GM18861 (cell line): ENCODE results near the gene TEAD1.
"Not testable (repeated sequence)": the region's sequence is repeated elsewhere in the genome, so short reads cannot be mapped to it uniquely, and the experiment has no call there.

ENCODE experiments used
- ATAC-seq: cut with Tn5 transposase; IDR thresholded peaks from one replicate; pipeline ENCODE4 v1.9.1; 2021; ENCODE audit not compliant: unreplicated experiment

The TEAD1 gene

DNA sequence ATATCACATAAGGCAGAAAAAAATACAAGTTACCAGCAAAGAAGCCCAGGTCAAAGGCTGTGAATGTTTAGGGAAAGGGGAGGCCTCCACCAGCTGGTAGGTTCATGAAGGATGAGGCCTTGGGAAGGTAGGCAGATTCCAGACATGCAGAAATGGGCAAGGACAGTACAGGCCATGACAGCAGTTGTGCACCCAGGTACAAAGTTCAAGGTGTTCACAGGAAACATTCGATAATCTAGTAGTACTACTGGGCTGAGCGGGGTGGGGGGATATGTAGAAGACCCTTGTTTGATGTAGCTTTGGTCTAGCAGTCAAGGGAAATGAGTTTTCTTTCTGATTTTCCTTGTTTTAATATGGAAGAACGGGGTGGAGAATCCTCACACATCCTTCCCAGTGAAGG is 182.1 kb downstream of the TEAD1 start:
- ATAC-seq, result no peak

GRCh38 chr11:12857572-12857971 is 183.4 kb downstream of the TEAD1 start:
- no peak for ATAC-seq

- ATAC-seq, result no peak
Observed at GRCh38 chr11:12859872-12860657, 185.8 kb downstream of the TEAD1 start.

DNA sequence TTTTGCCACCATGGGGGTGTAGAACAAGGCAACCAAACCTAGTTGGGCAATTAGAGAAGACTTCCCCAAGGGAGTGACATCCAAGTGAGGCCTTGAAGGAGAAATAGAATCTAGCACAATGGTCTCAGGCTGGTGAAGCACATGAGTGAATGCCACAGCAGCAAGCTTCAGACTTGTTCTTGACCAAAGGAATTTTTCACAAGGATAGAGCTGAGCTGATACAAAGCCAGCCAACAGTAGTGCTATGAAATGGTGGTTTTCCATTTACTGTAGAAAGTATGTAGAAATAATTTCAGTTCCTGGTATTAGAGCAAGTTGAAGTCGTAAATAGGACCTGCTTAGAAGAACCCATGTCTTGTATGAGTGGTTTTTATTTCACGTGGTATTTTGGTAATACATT is 186.6 kb downstream of the TEAD1 start:
- no peak for ATAC-seq

GRCh38 chr11:12862696-12863469 is 188.7 kb downstream of the TEAD1 start:
- no peak for ATAC-seq

DNA sequence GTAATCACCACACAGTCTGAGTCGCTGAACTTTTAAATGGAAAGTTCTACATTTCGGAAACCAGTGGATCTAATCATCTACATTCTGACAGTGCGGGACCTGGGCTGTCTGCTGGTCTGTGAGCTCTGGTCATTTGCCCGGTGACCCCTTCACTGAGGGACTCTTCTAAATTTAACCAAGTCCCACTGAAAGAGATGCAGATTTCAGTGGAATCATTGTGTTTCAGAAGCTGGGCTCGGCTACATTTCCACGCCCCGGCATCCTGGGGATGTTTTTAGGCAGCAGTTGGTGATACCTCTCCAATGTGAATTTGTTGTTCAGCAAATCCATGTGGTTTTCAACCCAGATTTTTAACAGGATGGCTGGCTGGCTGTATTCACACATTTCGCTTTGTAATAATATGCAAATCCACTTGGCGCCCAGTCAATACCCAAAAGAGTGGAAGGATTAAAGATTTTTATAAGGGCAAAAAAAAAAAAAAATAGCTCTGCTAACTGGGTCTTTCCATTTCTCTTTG is 189.4 kb downstream of the TEAD1 start:
- ATAC-seq, result no peak

- no peak for ATAC-seq
Observed at GRCh38 chr11:12864316-12865156, 190.3 kb downstream of the TEAD1 start.

DNA sequence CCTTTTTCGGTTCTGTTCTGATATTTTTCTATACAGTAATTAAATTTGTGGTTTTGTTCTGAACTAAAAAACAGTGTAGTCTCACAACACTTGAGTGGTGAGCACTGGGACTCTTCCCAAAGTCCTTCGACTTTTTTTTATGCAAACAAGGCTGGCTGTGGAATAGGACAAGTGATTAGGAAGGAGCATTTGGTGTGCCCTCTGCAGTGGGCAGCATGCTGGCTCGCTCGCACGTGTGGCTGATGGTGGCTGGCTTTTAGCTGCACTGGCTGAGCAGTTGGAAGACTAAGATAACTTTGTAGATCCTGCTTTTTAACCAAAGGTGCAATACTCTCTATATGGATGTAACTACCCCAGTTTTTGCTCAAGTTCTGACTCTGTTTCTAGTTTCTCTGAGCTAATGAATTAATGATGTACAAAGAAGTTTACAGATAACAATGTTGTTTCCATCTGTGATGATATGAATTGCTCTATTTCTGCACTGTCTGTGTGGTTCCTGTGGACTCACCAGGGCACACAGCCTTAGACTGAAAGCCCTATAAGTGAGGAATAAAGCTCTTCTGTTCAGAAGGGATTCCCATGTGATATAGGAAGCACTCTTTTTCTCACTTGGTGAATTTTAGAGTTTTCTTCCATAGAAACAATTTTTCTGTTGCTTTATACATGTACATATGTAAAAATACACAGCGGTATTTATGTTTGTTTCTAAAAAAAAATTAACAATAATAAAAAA is 191.8 kb downstream of the TEAD1 start:
- no peak for ATAC-seq

DNA sequence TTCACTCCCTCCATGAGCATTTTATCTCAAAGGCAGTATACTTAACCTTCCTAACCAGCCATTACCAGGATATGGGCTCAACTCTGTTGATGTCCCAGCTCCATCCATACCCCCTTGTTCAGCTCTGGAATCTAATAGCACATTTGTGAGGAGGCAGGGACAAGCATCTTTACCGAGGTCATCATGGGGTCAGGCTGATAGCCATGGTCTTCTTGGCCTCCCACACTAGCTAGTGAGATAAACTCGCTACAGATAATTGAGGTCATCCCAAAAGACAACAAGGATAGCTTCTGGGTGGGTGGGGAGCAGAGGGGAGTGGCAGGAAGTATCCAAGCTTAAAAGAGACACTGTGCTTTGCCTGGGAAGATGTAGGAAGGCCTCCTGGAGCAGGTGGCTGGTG is 193.3 kb downstream of the TEAD1 start:
- no peak for ATAC-seq

GRCh38 chr11:12868315-12869073 is 194.3 kb downstream of the TEAD1 start:
- ATAC-seq, result no peak

DNA sequence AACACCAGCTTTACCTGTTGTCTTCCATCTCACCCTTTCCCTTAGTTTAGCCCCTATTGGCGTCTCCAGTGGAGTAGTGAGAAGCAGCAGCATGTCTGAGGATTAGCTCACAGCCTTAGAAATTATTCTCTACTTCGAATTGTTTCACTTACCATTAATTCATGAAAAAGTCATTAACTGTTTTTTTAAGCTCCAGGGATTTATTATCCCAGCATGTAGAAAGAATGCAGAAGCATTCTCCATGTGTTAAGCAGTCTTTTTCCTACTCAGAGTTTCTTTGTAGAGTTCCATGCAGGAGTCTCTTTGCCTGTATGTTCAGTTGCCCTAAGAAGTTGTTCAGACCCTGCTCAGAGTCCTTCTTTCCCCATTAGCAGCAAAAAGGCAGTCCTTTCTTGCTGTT is 197.0 kb downstream of the TEAD1 start:
- no peak for ATAC-seq

DNA sequence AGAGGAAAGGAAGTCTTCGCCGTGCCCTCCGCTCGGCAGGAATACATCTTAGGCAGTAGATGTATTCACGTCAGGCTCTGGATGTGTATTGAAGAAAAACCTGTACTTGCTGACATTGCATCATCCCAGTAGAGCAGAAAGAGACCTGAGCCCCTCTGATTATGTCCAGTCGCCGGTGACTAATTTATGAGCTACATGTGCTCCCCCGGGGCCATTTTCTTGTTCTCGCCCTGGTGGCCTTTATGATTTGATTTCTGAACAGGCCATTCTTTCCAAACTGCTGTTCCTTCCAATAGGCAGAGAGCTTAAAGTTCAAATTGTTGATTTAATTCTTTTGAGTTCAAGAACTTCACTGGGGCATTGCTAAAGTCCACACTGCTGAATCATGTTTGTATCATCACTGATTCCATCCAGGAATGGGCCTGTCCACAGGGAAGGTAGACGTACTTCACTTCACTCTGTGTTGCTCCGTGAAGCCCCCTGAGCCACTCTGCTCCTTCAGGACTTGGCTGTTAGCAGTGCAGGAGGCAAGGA is 197.6 kb downstream of the TEAD1 start:
- no peak for ATAC-seq

DNA sequence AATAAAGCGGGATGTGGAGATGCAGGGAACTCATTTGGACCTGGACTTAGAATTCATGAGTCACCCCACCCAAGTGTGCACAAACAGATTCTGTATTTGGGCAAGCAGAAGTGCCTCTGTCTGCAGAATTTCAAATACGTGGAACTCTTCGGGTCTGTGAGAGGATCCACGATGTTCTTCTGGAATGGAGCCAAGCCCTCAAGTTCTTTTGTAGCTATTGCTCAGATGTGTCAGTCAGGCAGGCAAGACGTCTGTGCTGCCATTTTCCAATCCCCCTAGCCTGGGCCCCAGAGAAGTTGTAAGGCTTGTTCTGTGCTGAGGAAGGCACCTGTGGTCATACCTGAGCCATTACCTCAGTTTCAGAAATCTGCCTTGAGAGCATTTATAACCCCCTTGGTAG is 202.1 kb downstream of the TEAD1 start:
- ATAC-seq, result no peak

GRCh38 chr11:12876988-12877387 is 202.8 kb downstream of the TEAD1 start:
- ATAC-seq, result no peak

GRCh38 chr11:12877508-12877907 is 203.3 kb downstream of the TEAD1 start:
- ATAC-seq, result not testable (repeated sequence)

GRCh38 chr11:12880327-12880726 is 206.1 kb downstream of the TEAD1 start:
- no peak for ATAC-seq

- no peak for ATAC-seq
Observed at GRCh38 chr11:12882670-12883069, 208.4 kb downstream of the TEAD1 start.

- ATAC-seq, result no peak
Observed at GRCh38 chr11:12884751-12885318, 210.6 kb downstream of the TEAD1 start.

DNA sequence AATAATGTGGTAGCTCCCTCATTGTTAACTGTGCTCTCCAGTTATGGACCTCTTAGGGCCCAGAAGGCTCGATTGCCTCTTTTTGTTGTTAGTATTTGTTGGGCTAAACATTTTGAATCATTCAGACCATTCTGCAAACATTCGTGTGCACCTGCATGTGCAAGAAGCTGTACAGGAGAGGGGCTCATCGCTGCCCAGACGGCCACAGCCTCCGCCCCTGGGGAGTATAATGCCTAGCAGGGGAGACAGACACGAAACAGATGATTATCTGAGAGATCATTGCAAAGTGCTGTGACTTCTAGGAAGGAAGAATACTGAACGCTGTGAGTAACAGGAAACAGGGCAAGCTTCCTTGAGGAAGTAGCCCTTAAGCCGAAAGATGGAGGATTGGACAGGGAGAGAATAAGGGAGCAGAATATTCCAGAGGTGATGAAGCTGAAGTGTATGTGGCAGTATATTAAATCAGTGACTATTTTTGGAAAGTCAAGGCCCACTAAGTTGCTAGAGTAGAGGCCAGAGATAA is 211.6 kb downstream of the TEAD1 start:
- no peak for ATAC-seq
